Activated CD8-positive, alpha-beta memory T cell treated with anti-CD3 and anti-CD28 coated beads, Interleukin-2, amount 50 U/mL, for 48 hours (primary cell): Measurements from ENCODE around the gene ZNF467.

Experiments used
- DNase-seq: peaks from one replicate; pipeline ENCODE4 v3.0.0-alpha.2; 2020

ZNF467 gene, protein sequence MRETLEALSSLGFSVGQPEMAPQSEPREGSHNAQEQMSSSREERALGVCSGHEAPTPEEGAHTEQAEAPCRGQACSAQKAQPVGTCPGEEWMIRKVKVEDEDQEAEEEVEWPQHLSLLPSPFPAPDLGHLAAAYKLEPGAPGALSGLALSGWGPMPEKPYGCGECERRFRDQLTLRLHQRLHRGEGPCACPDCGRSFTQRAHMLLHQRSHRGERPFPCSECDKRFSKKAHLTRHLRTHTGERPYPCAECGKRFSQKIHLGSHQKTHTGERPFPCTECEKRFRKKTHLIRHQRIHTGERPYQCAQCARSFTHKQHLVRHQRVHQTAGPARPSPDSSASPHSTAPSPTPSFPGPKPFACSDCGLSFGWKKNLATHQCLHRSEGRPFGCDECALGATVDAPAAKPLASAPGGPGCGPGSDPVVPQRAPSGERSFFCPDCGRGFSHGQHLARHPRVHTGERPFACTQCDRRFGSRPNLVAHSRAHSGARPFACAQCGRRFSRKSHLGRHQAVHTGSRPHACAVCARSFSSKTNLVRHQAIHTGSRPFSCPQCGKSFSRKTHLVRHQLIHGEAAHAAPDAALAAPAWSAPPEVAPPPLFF

DNA sequence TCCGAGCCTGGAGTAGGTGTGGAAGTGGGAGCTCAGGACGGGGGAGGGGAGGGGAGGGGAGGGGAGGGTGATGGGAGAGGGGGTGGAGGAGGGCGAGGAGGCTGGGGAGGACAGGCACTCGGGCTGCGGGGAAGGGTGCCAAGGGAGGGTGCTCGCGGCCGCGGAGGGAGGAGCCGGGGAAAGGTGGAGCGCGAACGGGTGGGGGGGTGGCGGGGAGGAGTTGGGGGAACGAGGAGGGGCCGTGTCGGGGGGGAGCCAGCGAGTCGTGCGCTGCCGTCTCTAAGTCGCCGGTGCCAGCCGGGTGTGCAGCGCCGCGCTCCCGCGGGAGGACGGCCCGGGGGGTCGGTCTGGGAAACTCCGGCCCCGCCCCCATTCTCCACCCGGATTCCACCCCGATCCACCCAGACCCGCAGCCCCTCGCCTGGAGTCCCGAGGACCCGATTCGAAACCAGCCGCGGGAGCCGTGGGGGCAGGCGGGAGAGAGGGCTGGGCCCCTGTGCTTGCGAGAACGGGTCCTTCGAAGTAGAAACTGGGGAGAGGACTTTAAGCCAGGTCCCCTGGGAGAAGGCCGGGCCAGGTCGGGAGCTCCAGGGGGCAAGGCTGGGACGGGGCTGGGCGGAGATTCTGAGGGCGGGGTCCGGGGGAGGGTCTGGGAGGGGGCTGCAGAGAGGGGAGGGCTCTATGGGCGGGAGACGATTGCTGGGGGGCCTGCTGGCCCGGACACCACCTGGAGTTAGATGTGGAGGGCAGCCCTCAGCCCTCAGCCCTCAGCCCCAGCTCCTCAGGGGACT lies at the start of gene ZNF467:
TSS of gene ZNF467 (minus strand) at position 143 of the 791 bp plus-strand sequence. CDS start 2,556 bp downstream, outside the sequence.
- no peak for DNase-seq

- no peak for DNase-seq
Observed at GRCh38 chr7:149822353-149822943, 49.1 kb upstream of the ZNF467 start.

DNA sequence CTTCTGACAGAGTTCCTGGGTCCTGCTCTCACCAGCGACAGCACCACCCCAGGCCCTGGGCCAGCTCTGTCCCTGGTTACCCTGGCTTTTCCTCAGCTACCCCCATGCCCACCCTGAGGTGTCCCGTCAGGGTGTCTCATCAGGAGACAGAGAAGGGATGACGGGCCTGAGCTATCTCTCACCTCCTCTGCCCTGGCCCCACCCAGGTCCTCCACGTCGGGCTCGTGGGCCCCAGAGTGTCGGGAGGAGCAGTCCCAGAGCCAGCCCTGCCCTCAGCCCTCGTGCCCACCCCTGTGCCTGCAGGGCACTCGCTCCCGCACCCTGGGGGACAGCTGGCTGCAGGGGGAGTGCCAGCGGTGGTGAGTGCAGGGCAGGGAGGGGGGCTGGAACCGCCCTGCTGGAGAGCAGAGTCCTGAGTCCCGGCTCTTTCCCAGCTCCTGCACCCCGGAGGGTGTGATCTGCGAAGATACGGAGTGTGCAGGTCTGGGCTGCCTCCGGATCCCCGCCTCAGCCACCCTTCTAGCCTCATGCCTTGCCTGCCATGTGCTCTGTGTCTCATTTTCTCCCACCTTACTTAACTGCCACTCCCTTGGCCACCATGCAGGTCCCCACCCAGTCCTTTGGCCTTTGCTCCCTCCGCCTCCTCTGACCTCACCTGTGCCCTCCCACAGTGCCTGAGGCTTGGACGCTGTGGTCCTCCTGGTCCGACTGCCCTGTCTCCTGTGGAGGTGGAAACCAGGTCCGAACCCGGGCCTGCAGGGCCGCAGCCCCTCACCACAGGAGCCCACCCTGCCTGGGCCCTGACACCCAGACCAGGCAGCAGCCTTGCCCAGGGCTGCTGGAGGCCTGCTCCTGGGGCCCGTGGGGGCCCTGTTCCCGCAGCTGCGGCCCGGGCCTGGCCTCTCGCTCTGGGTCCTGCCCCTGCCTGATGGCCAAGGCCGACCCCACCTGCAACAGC lies 48.1 kb upstream of the ZNF467 start:
- DNase-seq: no peak

GRCh38 chr7:149820622-149821190 lies 47.3 kb upstream of the ZNF467 start:
- no peak for DNase-seq

DNA sequence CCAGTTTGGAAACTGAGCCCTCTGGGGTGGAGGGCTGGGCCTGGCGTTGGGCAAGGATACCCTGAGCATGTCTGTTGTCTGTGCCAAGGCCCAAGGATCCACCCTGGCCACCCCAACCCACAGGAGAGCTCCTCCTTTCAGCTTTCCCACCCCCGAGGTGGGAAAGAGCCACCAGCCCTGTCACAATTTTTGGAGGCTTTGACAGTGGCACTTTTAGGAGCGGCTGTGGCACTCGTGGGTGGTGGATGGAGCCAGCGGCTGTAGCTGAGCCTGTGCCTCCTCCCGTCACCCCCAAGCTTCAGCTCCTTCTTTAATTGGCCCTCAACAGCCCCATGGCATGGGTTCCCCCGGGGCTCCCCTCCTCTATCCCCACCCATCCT lies 46.6 kb upstream of the ZNF467 start:
- DNase-seq: no peak

DNA sequence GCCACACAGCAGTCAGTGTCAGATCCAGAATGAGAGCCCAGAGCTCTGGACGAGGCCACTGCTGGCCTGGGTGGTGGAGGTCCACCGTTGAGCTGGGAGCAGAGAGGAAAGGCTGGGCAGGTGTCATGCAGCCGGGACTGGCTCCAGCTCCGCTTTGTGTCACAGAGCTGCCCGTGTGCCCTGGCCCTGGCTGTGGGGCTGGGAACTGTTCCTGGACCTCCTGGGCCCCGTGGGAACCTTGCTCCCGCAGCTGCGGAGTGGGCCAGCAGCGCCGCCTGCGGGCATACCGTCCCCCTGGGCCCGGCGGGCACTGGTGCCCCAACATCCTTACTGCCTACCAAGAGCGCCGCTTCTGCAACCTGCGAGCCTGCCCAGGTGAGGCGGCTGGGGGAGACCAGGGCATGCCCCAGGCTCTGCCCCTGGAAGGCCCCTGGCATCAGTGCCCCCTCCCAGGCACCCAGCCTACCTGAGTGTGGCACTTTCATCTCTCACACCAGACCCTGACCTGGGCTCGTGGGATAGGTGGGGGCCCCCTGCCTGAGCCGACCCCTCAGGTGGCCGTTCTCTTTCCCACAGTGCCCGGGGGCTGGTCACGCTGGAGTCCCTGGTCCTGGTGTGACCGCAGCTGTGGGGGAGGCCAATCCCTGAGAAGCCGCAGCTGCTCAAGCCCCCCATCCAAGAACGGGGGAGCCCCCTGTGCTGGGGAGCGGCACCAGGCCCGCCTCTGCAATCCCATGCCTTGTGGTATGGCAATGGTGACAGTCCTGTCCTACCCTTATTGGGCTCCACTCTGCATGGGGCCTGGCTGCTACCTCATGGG lies 46.0 kb upstream of the ZNF467 start:
- no peak for DNase-seq

- DNase-seq: no peak
Observed at GRCh38 chr7:149818536-149818840, 45.1 kb upstream of the ZNF467 start.

- DNase-seq: no peak
Observed at GRCh38 chr7:149817836-149818535, 44.6 kb upstream of the ZNF467 start.

GRCh38 chr7:149817301-149817771 lies 43.9 kb upstream of the ZNF467 start:
- no peak for DNase-seq

GRCh38 chr7:149816794-149817193 lies 43.4 kb upstream of the ZNF467 start:
- no peak for DNase-seq

DNA sequence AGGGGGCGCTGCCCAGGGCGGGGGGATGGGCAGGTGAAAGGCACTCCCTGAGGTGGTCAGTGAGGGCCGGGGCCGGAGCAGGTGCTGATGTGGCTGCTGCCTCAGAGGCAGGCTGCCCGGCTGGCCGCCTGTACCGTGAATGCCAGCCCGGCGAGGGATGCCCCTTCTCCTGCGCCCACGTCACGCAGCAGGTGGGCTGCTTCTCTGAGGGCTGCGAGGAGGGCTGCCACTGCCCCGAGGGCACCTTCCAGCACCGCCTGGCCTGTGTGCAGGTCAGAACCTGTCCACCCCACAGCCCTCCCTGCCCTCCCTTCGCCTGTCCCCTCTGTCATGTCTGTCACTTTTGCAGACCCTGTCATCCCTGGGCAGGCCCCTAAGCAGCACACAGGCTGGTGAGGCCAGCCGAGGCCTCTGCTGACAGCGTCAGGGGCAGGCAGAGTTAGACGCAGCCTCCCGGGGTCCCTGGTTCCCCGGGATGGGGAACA lies 42.9 kb upstream of the ZNF467 start:
- no peak for DNase-seq

- no peak for DNase-seq
Observed at GRCh38 chr7:149815661-149816266, 42.4 kb upstream of the ZNF467 start.

DNA sequence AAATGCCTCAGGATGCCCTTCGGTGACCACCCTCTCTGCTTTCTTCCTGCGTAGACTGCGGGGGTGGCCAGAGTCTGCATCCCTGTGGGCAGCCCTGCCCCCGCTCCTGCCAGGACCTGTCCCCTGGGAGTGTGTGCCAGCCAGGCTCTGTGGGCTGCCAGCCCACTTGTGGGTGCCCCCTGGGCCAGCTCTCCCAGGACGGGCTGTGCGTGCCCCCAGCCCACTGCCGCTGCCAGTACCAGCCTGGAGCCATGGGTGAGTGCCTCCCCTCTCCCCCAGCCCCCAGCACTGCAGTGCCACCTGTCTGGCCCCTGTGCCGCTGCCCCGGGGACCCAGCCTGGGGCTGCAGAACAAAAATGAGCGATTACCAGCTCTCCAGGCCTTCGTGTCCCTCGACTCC lies 41.7 kb upstream of the ZNF467 start:
- no peak for DNase-seq

- DNase-seq: no peak
Observed at GRCh38 chr7:149814494-149814893, 41.1 kb upstream of the ZNF467 start.

DNA sequence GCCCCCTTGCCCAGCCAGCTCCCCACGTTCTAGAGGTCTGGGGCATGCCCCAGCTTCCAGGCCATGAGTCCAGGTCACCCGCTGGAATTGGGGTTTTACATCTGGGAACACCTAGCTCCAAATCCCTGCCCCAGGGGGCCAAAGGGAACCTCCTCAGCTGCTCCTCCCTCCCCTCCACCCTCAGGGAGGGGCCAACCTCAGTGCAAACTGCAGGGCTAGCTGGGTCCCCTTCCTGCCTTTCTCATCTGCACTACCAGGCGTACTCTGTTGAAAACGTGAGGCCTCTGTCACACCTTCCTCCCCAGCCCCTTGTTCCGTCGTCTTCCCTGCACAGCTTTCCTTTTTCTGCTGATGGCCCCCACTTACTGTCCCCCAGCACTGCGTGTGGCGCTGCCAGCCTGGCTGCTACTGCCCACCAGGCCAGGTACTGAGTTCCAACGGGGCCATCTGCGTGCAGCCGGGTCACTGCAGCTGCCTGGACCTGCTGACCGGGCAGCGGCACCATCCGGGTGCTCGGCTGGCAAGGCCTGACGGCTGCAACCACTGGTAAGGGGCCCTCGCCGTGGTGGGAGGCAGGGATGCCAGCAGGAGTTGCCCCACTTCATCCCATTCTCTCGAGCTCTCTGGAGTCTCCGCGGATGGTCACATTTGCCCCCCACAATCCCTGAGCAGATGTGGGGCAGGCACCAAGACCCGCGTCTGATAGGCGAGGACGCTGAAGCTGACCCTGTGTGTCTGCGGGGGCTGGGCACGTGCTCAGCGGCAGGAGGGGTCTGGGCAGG lies 40.1 kb upstream of the ZNF467 start:
- no peak for DNase-seq

GRCh38 chr7:149811831-149812490 lies 38.6 kb upstream of the ZNF467 start:
- no peak for DNase-seq

DNA sequence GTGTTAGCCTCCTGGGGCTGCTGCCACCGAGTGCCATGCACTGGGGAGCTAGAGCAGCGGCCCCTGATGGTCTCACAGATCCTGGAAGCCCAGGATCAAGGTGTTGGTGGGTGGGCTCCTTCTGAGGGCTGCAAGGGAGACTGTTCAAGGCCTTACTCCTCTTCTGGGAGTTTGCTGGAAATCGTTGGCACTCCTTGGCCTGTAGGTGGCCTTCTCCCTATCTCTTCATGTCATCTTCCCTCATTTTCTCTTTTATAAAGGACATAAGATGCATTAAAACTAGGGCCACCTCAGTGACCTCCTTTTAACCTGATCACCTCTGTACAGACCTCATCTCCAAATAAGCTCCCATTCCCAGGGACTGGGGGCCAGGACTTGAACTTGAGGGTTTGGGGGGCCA lies 37.8 kb upstream of the ZNF467 start:
- no peak for DNase-seq

- DNase-seq: no peak
Observed at GRCh38 chr7:149809215-149809614, 35.8 kb upstream of the ZNF467 start.
